H1 (cell line): Measurements from ENCODE around the gene PLCB3. TPM values are rescaled to one million over a fixed set of nuclear protein-coding genes. Genes with fewer than 3 reads are reported as not detected.

Experiments
- CTCF ChIA-PET: fragments of 300-600 bp; sonication (Branson Sonifier 250); formaldehyde crosslinking; loops from one replicate; lab custom pipeline; 2021; ENCODE audit not compliant: partially characterized antibody; lab: Charles Lee
- POLR2A ChIA-PET: fragments of 300-600 bp; sonication (Branson Sonifier 250); formaldehyde crosslinking; loops from one replicate; lab custom pipeline; 2021; ENCODE audit warnings: inconsistent platforms; ENCODE audit not compliant: partially characterized antibody; lab: Charles Lee
- DNase-seq, 2 experiments: peaks; one replicate each; pipeline versions ENCODE4 v3.0.0 to v3.0.0-alpha.2; 2010 to 2022; ENCODE audit warnings: low spot score in 2 of 2, low read depth in 1 of 2, mixed read lengths in 1 of 2
- FAIRE-seq: peaks from 2 replicates; lab custom pipeline; 2011; peaks lifted over from hg19 to GRCh38; lab: Jason Lieb, UNC
- H2AFZ ChIP-seq: 2 replicates; pipeline ENCODE4 v1.8.1; 2012; ENCODE audit warnings: low read length, inconsistent platforms
- H2AK5ac ChIP-seq: 2 replicates; pipeline ENCODE4 v1.6.1; 2013; ENCODE audit warnings: low read depth, low read length
- H2BK120ac ChIP-seq: replicated peaks from 2 replicates; pipeline ENCODE3; 2013; ENCODE audit warnings: low read depth, low read length, inconsistent platforms
- H2BK12ac ChIP-seq: 2 replicates; pipeline ENCODE4 v1.6.1; 2013; ENCODE audit warnings: low read depth, low read length
- H2BK15ac ChIP-seq: 2 replicates; pipeline ENCODE4 v1.6.1; 2013; ENCODE audit warnings: low read length
- H2BK20ac ChIP-seq: 2 replicates; pipeline ENCODE4 v1.6.1; 2013; ENCODE audit warnings: low read length
- H2BK5ac ChIP-seq: 2 replicates; pipeline ENCODE4 v1.6.1; 2013; ENCODE audit warnings: low read depth, low read length
- H3K14ac ChIP-seq: 2 replicates; pipeline ENCODE4 v1.6.1; 2013; ENCODE audit warnings: inconsistent platforms; ENCODE audit not compliant: insufficient read length
- H3K18ac ChIP-seq: 2 replicates; pipeline ENCODE4 v1.6.1; 2013; ENCODE audit warnings: low read length; ENCODE audit errors: extremely low read depth
- H3K23ac ChIP-seq: 2 replicates; pipeline ENCODE4 v1.6.1; 2013; ENCODE audit warnings: inconsistent platforms; ENCODE audit not compliant: insufficient read length
- H3K23me2 ChIP-seq: 2 replicates; pipeline ENCODE4 v1.6.1; 2013; ENCODE audit warnings: low read depth, low read length
- H3K27ac ChIP-seq: 2 replicates; pipeline ENCODE4 v1.6.1; 2011; ENCODE audit warnings: low read depth, low read length, inconsistent platforms
- H3K27me3 ChIP-seq, 4 experiments: replicated peaks in 1 of 4; 1 replicate in 1 of 4; 2 replicates in 3 of 4; pipeline versions ENCODE4 v1.6.1 to v1.8.1; 2011 to 2013; ENCODE audit warnings: low read length in 3 of 4, mild to moderate bottlenecking in 3 of 4, inconsistent platforms in 2 of 4, mixed read lengths in 2 of 4, moderate library complexity in 1 of 4; ENCODE audit not compliant: control insufficient read depth in 3 of 4, insufficient read depth in 3 of 4; ENCODE audit errors: extremely low read depth in 1 of 4
- H3K36me3 ChIP-seq, 4 experiments: 2 replicates each; pipeline versions ENCODE4 v1.6.1 to v1.8.1; 2011 to 2013; ENCODE audit warnings: mild to moderate bottlenecking in 4 of 4, low read length in 3 of 4, moderate library complexity in 2 of 4, control low read depth in 1 of 4, inconsistent platforms in 1 of 4; ENCODE audit not compliant: insufficient read depth in 4 of 4, control insufficient read depth in 2 of 4
- H3K4ac ChIP-seq: replicated peaks from 2 replicates; pipeline ENCODE3; 2013; ENCODE audit warnings: low read length, low read depth, mixed read lengths, inconsistent platforms; ENCODE audit not compliant: insufficient read length
- H3K4me1 ChIP-seq, 4 experiments: replicated peaks in 1 of 4; 1 replicate in 1 of 4; 2 replicates in 3 of 4; pipeline versions ENCODE4 v1.6.1 to v1.8.1; 2011 to 2013; ENCODE audit warnings: low read length in 3 of 4, inconsistent platforms in 2 of 4, mixed read lengths in 1 of 4; ENCODE audit not compliant: insufficient read depth in 4 of 4, control insufficient read depth in 3 of 4
- H3K4me2 ChIP-seq, 2 experiments: 2 replicates each; pipeline versions ENCODE4 v1.6.1 to v1.8.1; 2011 to 2013; ENCODE audit warnings: low read depth in 2 of 2, low read length in 2 of 2, control low read depth in 1 of 2, inconsistent platforms in 1 of 2, mild to moderate bottlenecking in 1 of 2; ENCODE audit not compliant: insufficient read depth in 1 of 2
- H3K4me3 ChIP-seq, 4 experiments: fragments of 200-600, 300-600 bp in 1 of 4; sonication (generic), shearing (Covaris generic), sonication (Bioruptor Twin) in 1 of 4; 2 replicates each; pipeline versions ENCODE4 v1.5.1 to v1.8.1; 2011 to 2016; ENCODE audit warnings: low read length in 4 of 4, low read depth in 3 of 4, control low read depth in 2 of 4, inconsistent platforms in 2 of 4, mild to moderate bottlenecking in 2 of 4, mixed read lengths in 1 of 4, moderate library complexity in 1 of 4; ENCODE audit not compliant: insufficient read depth in 2 of 4; ENCODE audit errors: extremely low read depth in 1 of 4
- H3K56ac ChIP-seq: replicated peaks from 2 replicates; pipeline ENCODE3; 2013; ENCODE audit warnings: low read depth, mild to moderate bottlenecking, mixed read lengths, low read length, inconsistent platforms; ENCODE audit not compliant: insufficient read length
- H3K79me1 ChIP-seq: 2 replicates; pipeline ENCODE4 v1.6.1; 2013; ENCODE audit warnings: low read depth, low read length, control low read depth
- H3K79me2 ChIP-seq, 2 experiments: 2 replicates each; pipeline versions ENCODE4 v1.6.1 to v1.8.1; 2012 to 2013; ENCODE audit warnings: low read length in 2 of 2, mild to moderate bottlenecking in 2 of 2, inconsistent platforms in 1 of 2; ENCODE audit not compliant: insufficient read depth in 2 of 2, control insufficient read depth in 1 of 2
- H3K9ac ChIP-seq, 4 experiments: replicated peaks in 1 of 4; 1 replicate in 1 of 4; 2 replicates in 3 of 4; pipeline versions ENCODE4 v1.6.1 to v1.8.1; 2011 to 2013; ENCODE audit warnings: low read depth in 3 of 4, low read length in 3 of 4, control low read depth in 2 of 4, mild to moderate bottlenecking in 2 of 4, moderate library complexity in 2 of 4, inconsistent platforms in 1 of 4; ENCODE audit errors: extremely low read depth in 1 of 4
- H3K9me3 ChIP-seq, 2 experiments: 2 replicates each; pipeline versions ENCODE4 v1.6.1 to v1.8.1; 2012 to 2013; ENCODE audit warnings: mild to moderate bottlenecking in 2 of 2, moderate library complexity in 2 of 2, control low read depth in 1 of 2, inconsistent platforms in 1 of 2, low read depth in 1 of 2, low read length in 1 of 2, mixed read lengths in 1 of 2; ENCODE audit not compliant: insufficient read depth in 2 of 2
- H4K20me1 ChIP-seq, 2 experiments: replicated peaks in 1 of 2; 2 replicates each; pipeline versions ENCODE3 to v1.8.1; 2011 to 2013; ENCODE audit warnings: inconsistent platforms in 2 of 2, low read length in 2 of 2, mild to moderate bottlenecking in 1 of 2; ENCODE audit not compliant: insufficient read depth in 2 of 2, control insufficient read depth in 1 of 2
- H4K5ac ChIP-seq: 2 replicates; pipeline ENCODE4 v1.6.1; 2013; ENCODE audit warnings: low read length, low read depth, mixed read lengths, inconsistent platforms; ENCODE audit not compliant: insufficient read length
- H4K8ac ChIP-seq: 2 replicates; pipeline ENCODE4 v1.8.0; 2013; ENCODE audit warnings: mild to moderate bottlenecking, moderate library complexity, low read length, inconsistent platforms; ENCODE audit not compliant: insufficient read depth; ENCODE audit errors: extremely low read depth
- H4K91ac ChIP-seq: replicated peaks from 2 replicates; pipeline ENCODE3; 2013; ENCODE audit warnings: low read length, mixed read lengths, inconsistent platforms; ENCODE audit not compliant: insufficient read length
- ASH2L ChIP-seq: fragments of 200-600, 300-600 bp; sonication (generic); IDR thresholded peaks from one replicate; pipeline ENCODE4 v1.7.1; 2017; ENCODE audit warnings: low read length
- EGR1 ChIP-seq: IDR thresholded peaks from 2 replicates; pipeline ENCODE4 v1.6.1; 2011; ENCODE audit warnings: low read depth, low read length, borderline replicate concordance
- EP300 ChIP-seq, 2 experiments: IDR thresholded peaks; 1 replicate in 1 of 2; 2 replicates in 1 of 2; pipeline ENCODE4 v1.6.1; 2011 to 2012; ENCODE audit warnings: low read depth in 2 of 2, low read length in 2 of 2, mild to moderate bottlenecking in 2 of 2, borderline replicate concordance in 1 of 2, inconsistent platforms in 1 of 2, moderate library complexity in 1 of 2
- KDM1A ChIP-seq: fragments of 200-600, 300-600 bp; sonication (generic); IDR thresholded peaks from 2 replicates; pipeline ENCODE4 v1.7.1; 2016; ENCODE audit warnings: mild to moderate bottlenecking, low read length, borderline replicate concordance
- KDM4A ChIP-seq: IDR thresholded peaks from one replicate; pipeline ENCODE4 v1.7.1; 2012; ENCODE audit warnings: low read depth, mild to moderate bottlenecking, moderate library complexity, low read length, inconsistent platforms; ENCODE audit not compliant: severe bottlenecking
- NRF1 ChIP-seq: IDR thresholded peaks from 2 replicates; pipeline ENCODE4 v1.6.1; 2011; ENCODE audit warnings: mild to moderate bottlenecking, low read depth, low read length, improper control_type of control experiment
- PHF8 ChIP-seq: fragments of 200-600 bp; sonication (generic); conservative IDR thresholded peaks from 2 replicates; pipeline ENCODE4 v1.7.1; 2012; ENCODE audit warnings: low read depth, mild to moderate bottlenecking, inconsistent platforms, low read length, moderate library complexity
- TAF7 ChIP-seq: optimal IDR thresholded peaks from 2 replicates; pipeline ENCODE3; 2011; ENCODE audit warnings: low read depth, mild to moderate bottlenecking, inconsistent platforms, low read length, moderate library complexity, borderline replicate concordance
- WGBS, 2 experiments: shearing (Covaris generic) in 1 of 2; methylation state at CpG; one replicate each; pipeline versions ENCODE4 v1.1.6 to v1.1.7; 2013 to 2015; ENCODE audit warnings: low lambda C conversion rate in 2 of 2, mixed read lengths in 2 of 2, inconsistent platforms in 1 of 2, low coverage in 1 of 2, missing lambda C conversion rate in 1 of 2; ENCODE audit not compliant: insufficient replicate concordance in 2 of 2, insufficient coverage in 1 of 2, insufficient read length in 1 of 2; ENCODE audit errors: extremely low coverage in 1 of 2, missing lambda C conversion rate in 1 of 2; 5-methylcytosine and 5-hydroxymethylcytosine counted together
- polyA plus RNA-seq, 7 experiments: library from polyadenylated mRNA; depleted of rRNA in 3 of 7; stranded (reverse) in 5 of 7; unstranded in 2 of 7; fragments of >200 nt in 5 of 7; fragments of 200-250 nt in 2 of 7; gene quantifications; 1 replicate in 5 of 7; 2 replicates in 1 of 7; 4 replicates in 1 of 7; pipeline versions ENCODE4 v1.2.1 to v1.2.3, GENCODE V29; 2011 to 2013; ENCODE audit warnings: missing spikeins in 2 of 7, mixed read lengths in 2 of 7
- total RNA-seq: library from RNA; stranded (reverse); fragmentation: NEBNext Ultra II Directional; extraction: Animal tissue kit (Norgen Biotek cat#: 25700); gene quantifications from 2 replicates; pipeline ENCODE4 v1.2.1, GENCODE V29; 2021
- TF ChIP-seq, protein P1 (sequence below): IDR thresholded peaks from 2 replicates; pipeline ENCODE4 v1.6.1; 2011; ENCODE audit warnings: low read depth, mild to moderate bottlenecking, low read length; ENCODE audit not compliant: insufficient read depth

PLCB3 gene
- total and polyA plus RNA-seq, 2 of the 8 experiments (the other 6 are each of a cell fraction or from before 2014, with no cell fraction given) = 47.2 to 104 TPM

DNA sequence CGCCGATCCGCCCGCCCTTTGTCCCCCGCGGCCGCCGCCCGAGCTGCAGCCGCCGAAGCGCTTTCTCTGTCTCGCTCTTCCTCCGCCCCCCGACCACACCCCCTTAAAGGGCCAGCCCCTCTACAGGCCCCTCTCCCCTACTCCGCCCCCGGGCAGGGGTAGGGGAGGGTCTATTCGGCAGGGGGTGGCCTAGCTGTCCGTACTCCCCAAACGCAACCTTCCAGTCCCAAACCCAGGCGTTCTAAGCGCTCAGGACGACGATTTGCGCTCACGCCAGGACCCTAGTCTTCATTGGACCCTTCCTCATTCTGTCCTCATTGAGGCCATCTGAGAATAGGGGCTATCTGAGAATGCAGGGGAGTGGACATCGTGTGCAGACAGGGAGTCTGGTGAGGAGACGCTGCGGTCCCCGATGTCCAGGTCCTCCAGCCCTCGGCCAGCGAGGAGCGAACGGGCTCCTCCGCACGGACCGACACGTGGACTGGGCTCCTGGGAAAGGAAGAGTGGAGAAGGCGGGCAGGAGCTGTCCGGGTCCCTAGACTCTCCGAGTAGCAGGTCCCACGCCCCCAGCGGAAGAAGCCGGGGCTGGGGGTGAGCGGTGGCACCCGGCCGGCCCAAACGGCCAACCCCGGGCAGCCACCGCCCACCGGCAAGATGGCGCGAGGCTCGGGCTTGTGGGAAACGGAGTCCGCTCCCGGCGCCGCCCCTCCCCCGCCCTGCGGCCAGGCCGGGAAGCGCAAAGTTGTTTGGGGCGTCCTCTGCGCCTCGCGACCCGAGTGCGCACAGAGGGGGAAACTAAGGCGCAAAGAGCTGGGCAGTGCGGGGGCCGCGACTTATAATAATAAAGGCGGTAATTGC lies 4.2 kb upstream of the PLCB3 start, which contains the start of gene PPP1R14B:
PPP1R14B (minus strand) TSS at position 73 of the 858 bp plus-strand sequence. CDS start 270 bp downstream, outside the sequence.
- H3K4me2 ChIP-seq = peak within 1 kb of the TSS; percentile 73 to 99
- peaks cover 6% of the 10 kb centered on the region for H3K79me1 ChIP-seq
- H4K91ac ChIP-seq = peak within 1 kb of the TSS; percentile 79
- H3K18ac ChIP-seq = peak within 1 kb of the TSS; percentile 86
- no peak within 1 kb of the TSS for H3K14ac ChIP-seq
- peaks cover 0 to 16% of the 10 kb centered on the region in 2 experiments for H4K20me1 ChIP-seq
- H3K23me2 ChIP-seq = peaks cover 20% of the 10 kb centered on the region
- H3K36me3 ChIP-seq = peaks cover 0 to 17% (median 4%) of the 10 kb centered on the region in 4 experiments; a peak in 4 of 8 replicates
- peaks cover 0 to 48% (median 35%) of the 10 kb centered on the region in 4 experiments; a peak in 6 of 7 replicates for H3K4me1 ChIP-seq
- peak within 1 kb of the TSS; percentile 95; the same call in 1 of the 2 replicates for H2BK15ac ChIP-seq
- H2BK12ac ChIP-seq = peak within 1 kb of the TSS; percentile 94; the same call in 1 of the 2 replicates
- H3K9ac ChIP-seq = peak within 1 kb of the TSS; percentile 66 to 74 (median 71)
- peak within 1 kb of the TSS; percentile 87 for H4K8ac ChIP-seq
- CTCF ChIA-PET = interaction anchor here (1.1 to 10.0 kb wide), 9 partner anchors 9 to 94 kb away, joined by 3 to 102 read pairs (median 5); partner anchors contain the start of genes CATSPERZ, ESRRA, NUDT22 and TRPT1
- WGBS, 2 experiments = 3% methylated on average over 40 of the region's 74 CpGs; no CpG with 5 or more reads in 1 of the 2 experiments
- no peak within 1 kb of the TSS for H3K23ac ChIP-seq
- peaks cover 6 to 26% of the 10 kb centered on the region in 2 experiments; a peak in 3 of 4 replicates for H3K79me2 ChIP-seq
- peak within 1 kb of the TSS; percentile 73 for H3K4ac ChIP-seq
- DNase-seq (peak in 1 of 2 experiments; percentile 94), FAIRE-seq (no peak)
- H2BK5ac ChIP-seq = peak within 1 kb of the TSS; percentile 99
- H3K9me3 ChIP-seq = no peaks in the 10 kb centered on the region
- peak within 1 kb of the TSS; percentile 56 to 99 (median 90) for H3K4me3 ChIP-seq
- H3K27ac ChIP-seq = peak within 1 kb of the TSS; percentile 61
- H3K56ac ChIP-seq = peak within 1 kb of the TSS; percentile 95
- H3K27me3 ChIP-seq = no peaks in the 10 kb centered on the region
- peak within 1 kb of the TSS; percentile 84; the same call in 1 of the 2 replicates for H2AK5ac ChIP-seq
- H2AFZ ChIP-seq = no peak within 1 kb of the TSS
- POLR2A ChIA-PET = interaction anchor here (0.6 to 13.1 kb wide), 16 partner anchors 8 to 367 kb away, joined by 3 to 352 read pairs (median 10); partner anchors contain the start of genes BAD, DNAJC4, ESRRA and FERMT3
- peak within 1 kb of the TSS; percentile 18 for H2BK120ac ChIP-seq
- H2BK20ac ChIP-seq = 0 out of 2 replicates have a peak within 1 kb of the TSS, but pooled peaks have one; percentile 21
- peak within 1 kb of the TSS; percentile 70 for H4K5ac ChIP-seq
- TF ChIP-seq PHF8 (0 out of 2 replicates have a peak, but pooled peaks have one; percentile 14), EP300 (IDR thresholded peaks at IDR 0.05; ENCODE audit: borderline replicate concordance in 1 of 2, low read depth in 2 of 2, low read length in 2 of 2) (no peak), TAF7 (no peak), KDM1A (no peak), ASH2L (peak; percentile 77), NRF1 (no peak), EGR1 (0 out of 2 replicates have a peak, but pooled peaks have one; percentile 55), KDM4A (peak; percentile 64)
- TF ChIP-seq, protein P1, sequence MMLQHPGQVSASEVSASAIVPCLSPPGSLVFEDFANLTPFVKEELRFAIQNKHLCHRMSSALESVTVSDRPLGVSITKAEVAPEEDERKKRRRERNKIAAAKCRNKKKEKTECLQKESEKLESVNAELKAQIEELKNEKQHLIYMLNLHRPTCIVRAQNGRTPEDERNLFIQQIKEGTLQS = no peak
